ENCODE measurements around the gene FGF18.

The FGF18 gene

GRCh38 chr5:171462928-171463861 lies 43.7 kb downstream of the FGF18 start:
- Histone ChIP-seq H4K20me1 (no peaks in the 10 kb centered on the region; a peak in 1 of 22 replicates), H3K4me2 (no peak overlapping the region), H3K4me3 (no peak overlapping the region), H3K9ac (no peak overlapping the region), H3K4me1 (no peaks in the 10 kb centered on the region), H3K36me3 (no peaks in the 10 kb centered on the region), H3K9me3 (replicated peaks in 1 of 11) (no peaks in the 10 kb centered on the region), H3K27ac (no peak overlapping the region), H3K27me3 (no peaks in the 10 kb centered on the region)
- TF ChIP-seq Cebpa-rat (IDR thresholded peaks at IDR 0.05) = no peak

DNA sequence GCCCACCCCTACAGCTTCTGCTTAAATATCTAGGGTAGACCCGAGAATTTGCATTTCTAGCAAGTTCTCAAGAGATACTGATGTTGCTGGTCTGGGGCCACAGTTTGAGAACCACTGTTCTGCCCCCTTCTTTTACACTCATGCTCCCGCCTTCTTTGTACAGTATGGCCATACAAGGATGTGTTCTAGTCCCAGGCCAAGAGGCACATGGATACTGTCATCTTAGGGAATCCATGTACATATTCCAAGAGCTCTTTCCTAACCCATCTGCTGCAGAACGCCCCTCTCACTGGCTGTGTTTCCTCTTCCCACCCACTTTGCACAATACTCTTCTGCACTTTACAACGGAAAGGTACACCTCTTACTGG lies 44.4 kb downstream of the FGF18 start:
- no peak for TF ChIP-seq Cebpa-rat (IDR thresholded peaks at IDR 0.05)
- H3K4me3 ChIP-seq = no peak overlapping the region
- H3K27me3 ChIP-seq = no peaks in the 10 kb centered on the region
- no peaks in the 10 kb centered on the region; a peak in 1 of 22 replicates for H4K20me1 ChIP-seq
- no peaks in the 10 kb centered on the region for H3K4me1 ChIP-seq
- no peak overlapping the region for H3K27ac ChIP-seq
- H3K4me2 ChIP-seq = no peak overlapping the region
- H3K9me3 ChIP-seq (replicated peaks in 1 of 11) = no peaks in the 10 kb centered on the region
- H3K9ac ChIP-seq = no peak overlapping the region
- H3K36me3 ChIP-seq = no peaks in the 10 kb centered on the region

DNA sequence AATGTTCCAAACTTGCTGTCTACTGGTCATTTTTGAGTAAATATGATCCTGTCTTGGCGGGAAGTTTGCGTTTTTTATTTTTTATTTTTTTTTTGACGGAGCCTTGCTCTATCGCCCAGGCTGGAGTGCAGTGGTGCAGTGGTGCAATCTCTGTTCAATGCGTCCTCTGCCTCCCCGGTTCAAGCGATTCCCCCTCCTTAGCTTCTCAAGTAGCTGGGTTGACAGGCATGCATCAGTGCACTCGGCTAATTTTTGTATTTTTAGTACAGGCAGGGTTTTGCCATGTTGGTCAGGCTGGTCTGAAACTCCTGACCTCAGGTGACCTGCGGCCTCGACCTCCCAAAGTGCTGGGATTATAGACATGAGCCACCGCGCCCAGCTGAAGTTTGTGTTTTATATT lies 45.4 kb downstream of the FGF18 start:
- Histone ChIP-seq H4K20me1 (no peaks in the 10 kb centered on the region; a peak in 1 of 22 replicates), H3K27ac (no peak overlapping the region), H3K4me3 (no peak overlapping the region), H3K9ac (no peak overlapping the region), H3K4me2 (no peak overlapping the region), H3K27me3 (no peaks in the 10 kb centered on the region), H3K36me3 (no peaks in the 10 kb centered on the region), H3K4me1 (no peaks in the 10 kb centered on the region), H3K9me3 (replicated peaks in 1 of 11) (no peaks in the 10 kb centered on the region)
- TF ChIP-seq Cebpa-rat (IDR thresholded peaks at IDR 0.05) = no peak

DNA sequence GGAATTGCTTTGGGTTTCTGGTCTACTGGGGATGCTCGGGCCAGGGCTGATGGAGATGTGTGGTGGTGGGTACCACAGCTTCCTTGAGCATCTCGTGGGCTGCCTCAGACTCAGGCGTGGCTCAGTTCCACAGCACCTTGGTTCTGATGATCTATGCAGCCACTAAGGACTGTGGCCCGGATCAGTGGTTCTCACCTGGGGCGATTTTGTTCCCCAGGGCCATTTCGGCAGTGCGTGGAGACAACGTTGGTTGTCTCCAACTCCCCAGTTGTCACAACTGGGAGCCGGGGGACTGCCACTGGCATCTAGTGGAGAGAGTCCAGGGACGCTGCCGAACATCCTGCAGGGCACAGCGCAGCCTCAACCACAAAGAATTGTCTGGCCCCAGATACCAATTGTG lies 47.7 kb downstream of the FGF18 start:
- Histone ChIP-seq H3K27ac (no peak overlapping the region), H3K27me3 (no peaks in the 10 kb centered on the region), H3K9ac (no peak overlapping the region), H3K36me3 (no peaks in the 10 kb centered on the region), H3K9me3 (replicated peaks in 1 of 11) (peaks cover 0 to 6% (median 0%) of the 10 kb centered on the region in 11 experiments; a peak in 1 of 22 replicates), H4K20me1 (no peaks in the 10 kb centered on the region; a peak in 1 of 22 replicates), H3K4me2 (no peak overlapping the region), H3K4me3 (no peak overlapping the region), H3K4me1 (no peaks in the 10 kb centered on the region)
- no peak for TF ChIP-seq Cebpa-rat (IDR thresholded peaks at IDR 0.05)

GRCh38 chr5:171469326-171469725 lies 49.9 kb downstream of the FGF18 start:
- H3K36me3 ChIP-seq = no peaks in the 10 kb centered on the region
- H3K27me3 ChIP-seq = no peaks in the 10 kb centered on the region
- no peaks in the 10 kb centered on the region for H3K4me1 ChIP-seq
- H3K27ac ChIP-seq = no peak overlapping the region
- no peak overlapping the region for H3K4me3 ChIP-seq
- no peak overlapping the region for H3K4me2 ChIP-seq
- H3K9ac ChIP-seq = no peak overlapping the region
- peaks cover 0 to 6% (median 0%) of the 10 kb centered on the region in 11 experiments; a peak in 1 of 22 replicates for H3K9me3 ChIP-seq (replicated peaks in 1 of 11)
- H4K20me1 ChIP-seq = no peaks in the 10 kb centered on the region; a peak in 1 of 22 replicates
- TF ChIP-seq Cebpa-rat (IDR thresholded peaks at IDR 0.05) = no peak

DNA sequence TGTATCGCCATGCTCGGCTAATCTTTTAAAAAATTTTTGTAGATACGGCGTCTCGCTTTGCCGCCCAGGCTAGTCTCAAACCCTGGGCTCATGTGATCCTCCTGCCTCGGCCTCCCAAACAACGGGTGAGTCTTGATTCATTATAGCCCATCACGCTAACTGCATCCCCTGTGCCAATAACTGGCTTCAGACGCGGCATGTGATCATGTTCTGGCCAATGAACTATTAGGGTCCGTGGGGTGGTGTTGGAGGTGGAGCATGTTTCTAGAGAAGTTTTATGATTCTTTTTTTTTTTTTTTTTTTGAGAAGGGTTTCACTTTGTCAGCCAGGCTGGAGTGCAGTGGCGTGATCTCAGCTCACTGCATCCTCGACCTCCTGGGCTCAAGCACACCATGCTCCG lies 51.0 kb downstream of the FGF18 start:
- H3K4me2 ChIP-seq = no peak overlapping the region
- no peak overlapping the region for H3K27ac ChIP-seq
- no peak overlapping the region for H3K4me3 ChIP-seq
- no peaks in the 10 kb centered on the region for H3K36me3 ChIP-seq
- H4K20me1 ChIP-seq = no peaks in the 10 kb centered on the region
- H3K27me3 ChIP-seq = no peaks in the 10 kb centered on the region
- no peaks in the 10 kb centered on the region for H3K4me1 ChIP-seq
- TF ChIP-seq Cebpa-rat (IDR thresholded peaks at IDR 0.05) = no peak
- no peak overlapping the region for H3K9ac ChIP-seq
- H3K9me3 ChIP-seq (replicated peaks in 1 of 11) = peaks cover 0 to 6% (median 0%) of the 10 kb centered on the region in 11 experiments; a peak in 1 of 22 replicates

GRCh38 chr5:171474230-171474813 lies 54.9 kb downstream of the FGF18 start:
- no peak for TF ChIP-seq Cebpa-rat (IDR thresholded peaks at IDR 0.05)
- H3K9me3 ChIP-seq (replicated peaks in 1 of 11) = peaks cover 0 to 6% (median 0%) of the 10 kb centered on the region in 11 experiments; a peak in 1 of 22 replicates

DNA sequence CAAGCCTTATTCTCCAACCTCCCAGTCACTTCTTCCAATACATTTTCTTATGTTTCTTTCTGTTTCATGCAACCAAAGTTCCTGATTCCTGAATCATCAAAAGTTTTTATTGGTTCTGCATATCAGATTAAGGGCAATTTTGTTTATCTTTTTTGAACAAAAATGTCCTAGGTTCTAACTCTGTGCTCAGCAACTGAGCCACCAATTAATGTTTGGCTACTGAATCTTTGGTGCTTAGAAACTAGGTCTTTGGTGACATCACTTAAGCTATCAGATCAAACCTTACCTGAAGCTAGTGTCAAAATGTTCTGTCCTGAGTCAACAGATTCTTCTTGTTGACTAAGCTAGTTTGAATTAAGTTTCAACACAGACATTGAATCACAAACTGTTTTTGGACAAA lies 56.1 kb downstream of the FGF18 start:
- no peaks in the 10 kb centered on the region for H3K36me3 ChIP-seq
- peaks cover 10 to 22% (median 17%) of the 10 kb centered on the region in 10 experiments for H3K4me1 ChIP-seq
- no peak for TF ChIP-seq Cebpa-rat (IDR thresholded peaks at IDR 0.05)
- no peak overlapping the region for H3K9ac ChIP-seq
- H3K27ac ChIP-seq = no peak overlapping the region
- H4K20me1 ChIP-seq = no peaks in the 10 kb centered on the region
- H3K4me3 ChIP-seq = no peak overlapping the region
- H3K9me3 ChIP-seq (replicated peaks in 1 of 11) = peaks cover 0 to 6% (median 0%) of the 10 kb centered on the region in 11 experiments; a peak in 1 of 22 replicates
- no peak overlapping the region for H3K4me2 ChIP-seq
- H3K27me3 ChIP-seq = no peaks in the 10 kb centered on the region

More at GRCh38 chr5:171474230-171474813, 54.9 kb downstream of the FGF18 start:
- Histone ChIP-seq H3K36me3 (no peaks in the 10 kb centered on the region), H3K4me3 (no peak overlapping the region), H3K27me3 (no peaks in the 10 kb centered on the region), H3K9ac (no peak overlapping the region), H4K20me1 (no peaks in the 10 kb centered on the region), H3K4me2 (no peak overlapping the region), H3K4me1 (peaks cover 2 to 11% (median 6%) of the 10 kb centered on the region in 10 experiments), H3K27ac (no peak overlapping the region)

- no peaks in the 10 kb centered on the region for H3K9me3 ChIP-seq (replicated peaks in 1 of 11)
- H4K20me1 ChIP-seq = no peaks in the 10 kb centered on the region
- H3K27me3 ChIP-seq = no peaks in the 10 kb centered on the region
- no peak overlapping the region for H3K4me3 ChIP-seq
- no peak overlapping the region for H3K27ac ChIP-seq
- no peak overlapping the region for H3K9ac ChIP-seq
- H3K36me3 ChIP-seq = no peaks in the 10 kb centered on the region
- H3K4me2 ChIP-seq = peak overlapping the region in 2 of 11 experiments; percentile 35 to 44; a peak in 3 of 22 replicates
- TF ChIP-seq Cebpa-rat (IDR thresholded peaks at IDR 0.05) = no peak
- peaks cover 10 to 22% (median 17%) of the 10 kb centered on the region in 10 experiments for H3K4me1 ChIP-seq
Observed at GRCh38 chr5:171476701-171477100, 57.3 kb downstream of the FGF18 start.
